HepG2 (cell line): ENCODE data around the gene APEX1. TPM values are rescaled to one million over a fixed set of nuclear protein-coding genes. Genes with fewer than 3 reads are reported as not detected.
A peak's percentile ranks its signal among the peaks of the same experiment; 100 is the strongest.

Experiments
- CSRNP1 ChIP-seq: sonication (generic); formaldehyde crosslinking; IDR thresholded peaks from 2 replicates; pipeline ENCODE4 v1.8.1; 2023; ENCODE audit warnings: mild to moderate bottlenecking, missing genetic modification reagents
- DPF2 ChIP-seq: sonication (generic); formaldehyde crosslinking; IDR thresholded peaks from 2 replicates; pipeline ENCODE4 v1.4.0; 2020; ENCODE audit warnings: mild to moderate bottlenecking, low read depth, missing genetic modification reagents, borderline replicate concordance
- EHMT2 ChIP-seq: fragments of 200-600 bp; sonication (generic); IDR thresholded peaks from 2 replicates; pipeline ENCODE4 v1.7.0; 2017; ENCODE audit warnings: antibody characterized with exemption, low read depth, low read length, borderline replicate concordance
- EP300 ChIP-seq, 3 experiments: sonication (generic) in 1 of 3; formaldehyde crosslinking in 1 of 3; IDR thresholded peaks; 2 replicates each; pipeline versions ENCODE4 v1.5.1 to v1.6.1; 2011 to 2020; ENCODE audit warnings: low read depth in 2 of 3, low read length in 2 of 3, borderline replicate concordance in 1 of 3, improper control_type of control experiment in 1 of 3, mild to moderate bottlenecking in 1 of 3, missing genetic modification reagents in 1 of 3, moderate library complexity in 1 of 3
- ESRRA ChIP-seq: sonication (generic); formaldehyde crosslinking; IDR thresholded peaks from 2 replicates; pipeline ENCODE4 v1.5.1; 2020; ENCODE audit warnings: mild to moderate bottlenecking, low read depth, missing genetic modification reagents
- IRF2 ChIP-seq: IDR thresholded peaks from 2 replicates; pipeline ENCODE4 v1.6.1; 2018; ENCODE audit warnings: missing genetic modification reagents, missing compliant biosample characterization
- KLF15 ChIP-seq: sonication (generic); formaldehyde crosslinking; IDR thresholded peaks from 2 replicates; pipeline ENCODE4 v1.8.1; 2023; ENCODE audit warnings: borderline replicate concordance, mild to moderate bottlenecking, inconsistent platforms, missing genetic modification reagents, mixed read lengths
- KLF9 ChIP-seq: IDR thresholded peaks from 2 replicates; pipeline ENCODE4 v1.6.1; 2016; ENCODE audit warnings: low read depth
- NCOR1 ChIP-seq: fragments of 200-600 bp; sonication (generic); IDR thresholded peaks from 2 replicates; pipeline ENCODE4 v1.7.0; 2017; ENCODE audit warnings: antibody characterized with exemption, low read length, borderline replicate concordance
- PBX3 ChIP-seq: sonication (generic); formaldehyde crosslinking; IDR thresholded peaks from 2 replicates; pipeline ENCODE4 v1.8.1; 2023; ENCODE audit warnings: missing genetic modification reagents, inconsistent platforms, borderline replicate concordance
- SP5 ChIP-seq: IDR thresholded peaks from 2 replicates; pipeline ENCODE4 v1.6.1; 2016; ENCODE audit warnings: low read depth, borderline replicate concordance
- TGIF2 ChIP-seq: IDR thresholded peaks from 2 replicates; pipeline ENCODE4 v1.6.1; 2016; ENCODE audit warnings: control low read depth, missing compliant biosample characterization
- THYN1 ChIP-seq: sonication (generic); formaldehyde crosslinking; IDR thresholded peaks from 2 replicates; pipeline ENCODE4 v1.8.1; 2023; ENCODE audit warnings: low read depth, mild to moderate bottlenecking, moderate library complexity, missing genetic modification reagents, borderline replicate concordance
- TRIM24 ChIP-seq: sonication (generic); formaldehyde crosslinking; IDR thresholded peaks from 2 replicates; pipeline ENCODE4 v1.8.0; 2022; ENCODE audit warnings: mild to moderate bottlenecking, missing genetic modification reagents
- ZBTB20 ChIP-seq: sonication (generic); formaldehyde crosslinking; IDR thresholded peaks from 2 replicates; pipeline ENCODE4 v1.8.1; 2023; ENCODE audit warnings: missing genetic modification reagents, low read depth, mild to moderate bottlenecking, borderline replicate concordance
- ZBTB42 ChIP-seq: sonication (generic); formaldehyde crosslinking; IDR thresholded peaks from 2 replicates; pipeline ENCODE4 v1.5.0; 2020; ENCODE audit warnings: mild to moderate bottlenecking, missing genetic modification reagents
- ZNF275 ChIP-seq: sonication (generic); formaldehyde crosslinking; IDR thresholded peaks from 2 replicates; pipeline ENCODE4 v1.8.0; 2022; ENCODE audit warnings: missing genetic modification reagents, mild to moderate bottlenecking, inconsistent platforms, borderline replicate concordance
- ZNF33A ChIP-seq: sonication (generic); formaldehyde crosslinking; IDR thresholded peaks from 2 replicates; pipeline ENCODE4 v1.5.1; 2020; ENCODE audit warnings: missing genetic modification reagents, mild to moderate bottlenecking, moderate library complexity, borderline replicate concordance
- ZNF878 ChIP-seq: sonication (generic); formaldehyde crosslinking; IDR thresholded peaks from 2 replicates; pipeline ENCODE4 v1.8.1; 2023; ENCODE audit warnings: mild to moderate bottlenecking, missing genetic modification reagents, moderate library complexity
- ZSCAN31 ChIP-seq: sonication (generic); formaldehyde crosslinking; IDR thresholded peaks from 2 replicates; pipeline ENCODE4 v1.5.0; 2020; ENCODE audit warnings: low read depth, mild to moderate bottlenecking, missing genetic modification reagents
- polyA plus RNA-seq, 8 experiments: library from polyadenylated mRNA; depleted of rRNA in 3 of 8; stranded (reverse) in 7 of 8; unstranded in 1 of 8; fragments of >200 nt; fragmentation: Illumina TruSeq in 4 of 8; extraction: Trizol in 4 of 8; gene quantifications; 2 replicates each; pipeline versions ENCODE4 v1.2.1 to v1.2.3, GENCODE V29; 2011 to 2016; ENCODE audit warnings: low read depth in 4 of 8, missing spikeins in 1 of 8, mixed read lengths in 1 of 8; ENCODE audit not compliant: insufficient read depth in 1 of 8
- total RNA-seq, 5 experiments: library from RNA; depleted of rRNA; stranded (reverse); fragments of >200 nt; fragmentation: Illumina TruSeq; extraction: Trizol; gene quantifications; 2 replicates each; pipeline ENCODE4 v1.2.3, GENCODE V29; 2016; ENCODE audit warnings: low read depth in 1 of 5
- TF ChIP-seq, protein P1 (sequence below): fragments of 450-650 bp; IDR thresholded peaks from 2 replicates; pipeline ENCODE4 v1.6.1; 2017; ENCODE audit warnings: mild to moderate bottlenecking

APEX1 gene
- total and polyA plus RNA-seq, 2 of the 13 experiments (the other 11 are each of a cell fraction or from before 2014, with no cell fraction given) = 171 to 405 TPM

GRCh38 chr14:20455355-20456300 is 602 bp downstream of the APEX1 start (continued):
- TF ChIP-seq EP300 (IDR thresholded peaks at IDR 0.05; ENCODE audit: low read depth in 2 of 2, low read length in 2 of 2) = peak; percentile 1 to 40; a peak in 1 of 4 replicates
- TF ChIP-seq EP300 (CRISPR knock-in tag; IDR thresholded peaks at IDR 0.05; ENCODE audit: borderline replicate concordance) = no peak
- no peak for TF ChIP-seq IRF2 (CRISPR knock-in tag)
- TF ChIP-seq ZBTB42 = no peak
- no peak for TF ChIP-seq TRIM24
- 0 out of 2 replicates have a peak, but pooled peaks have one; percentile 4 for TF ChIP-seq ZSCAN31 (CRISPR knock-in tag)
- no peak for TF ChIP-seq TGIF2 (CRISPR knock-in tag)
- TF ChIP-seq ZNF878 (CRISPR knock-in tag) = 0 out of 2 replicates have a peak, but pooled peaks have one; percentile 55
- no peak for TF ChIP-seq KLF15
- no peak for TF ChIP-seq ZBTB20 (CRISPR knock-in tag)
- no peak; the same call in 1 of the 2 replicates for TF ChIP-seq NCOR1
- peak; percentile 4; the same call in 1 of the 2 replicates for TF ChIP-seq SP5 (CRISPR knock-in tag)
- TF ChIP-seq EHMT2 = no peak
- no peak for TF ChIP-seq ZNF275
- TF ChIP-seq THYN1 (CRISPR knock-in tag) = no peak
- no peak for TF ChIP-seq ESRRA (CRISPR knock-in tag)
- no peak for TF ChIP-seq DPF2 (CRISPR knock-in tag)
- TF ChIP-seq, protein P1, sequence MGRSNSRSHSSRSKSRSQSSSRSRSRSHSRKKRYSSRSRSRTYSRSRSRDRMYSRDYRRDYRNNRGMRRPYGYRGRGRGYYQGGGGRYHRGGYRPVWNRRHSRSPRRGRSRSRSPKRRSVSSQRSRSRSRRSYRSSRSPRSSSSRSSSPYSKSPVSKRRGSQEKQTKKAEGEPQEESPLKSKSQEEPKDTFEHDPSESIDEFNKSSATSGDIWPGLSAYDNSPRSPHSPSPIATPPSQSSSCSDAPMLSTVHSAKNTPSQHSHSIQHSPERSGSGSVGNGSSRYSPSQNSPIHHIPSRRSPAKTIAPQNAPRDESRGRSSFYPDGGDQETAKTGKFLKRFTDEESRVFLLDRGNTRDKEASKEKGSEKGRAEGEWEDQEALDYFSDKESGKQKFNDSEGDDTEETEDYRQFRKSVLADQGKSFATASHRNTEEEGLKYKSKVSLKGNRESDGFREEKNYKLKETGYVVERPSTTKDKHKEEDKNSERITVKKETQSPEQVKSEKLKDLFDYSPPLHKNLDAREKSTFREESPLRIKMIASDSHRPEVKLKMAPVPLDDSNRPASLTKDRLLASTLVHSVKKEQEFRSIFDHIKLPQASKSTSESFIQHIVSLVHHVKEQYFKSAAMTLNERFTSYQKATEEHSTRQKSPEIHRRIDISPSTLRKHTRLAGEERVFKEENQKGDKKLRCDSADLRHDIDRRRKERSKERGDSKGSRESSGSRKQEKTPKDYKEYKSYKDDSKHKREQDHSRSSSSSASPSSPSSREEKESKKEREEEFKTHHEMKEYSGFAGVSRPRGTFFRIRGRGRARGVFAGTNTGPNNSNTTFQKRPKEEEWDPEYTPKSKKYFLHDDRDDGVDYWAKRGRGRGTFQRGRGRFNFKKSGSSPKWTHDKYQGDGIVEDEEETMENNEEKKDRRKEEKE = no peak
- TF ChIP-seq KLF9 = no peak
- no peak; the same call in 1 of the 2 replicates for TF ChIP-seq CSRNP1 (CRISPR knock-in tag)
- TF ChIP-seq PBX3 (CRISPR knock-in tag) = no peak
- TF ChIP-seq ZNF33A (CRISPR knock-in tag) = no peak
